HG03139 (cell line): Measurements from ENCODE around the gene HOXA5.

Experiments
- ATAC-seq: cut with Tn5 transposase; IDR thresholded peaks from one replicate; pipeline ENCODE4 v1.9.1; 2021; ENCODE audit not compliant: unreplicated experiment

The HOXA5 gene

DNA sequence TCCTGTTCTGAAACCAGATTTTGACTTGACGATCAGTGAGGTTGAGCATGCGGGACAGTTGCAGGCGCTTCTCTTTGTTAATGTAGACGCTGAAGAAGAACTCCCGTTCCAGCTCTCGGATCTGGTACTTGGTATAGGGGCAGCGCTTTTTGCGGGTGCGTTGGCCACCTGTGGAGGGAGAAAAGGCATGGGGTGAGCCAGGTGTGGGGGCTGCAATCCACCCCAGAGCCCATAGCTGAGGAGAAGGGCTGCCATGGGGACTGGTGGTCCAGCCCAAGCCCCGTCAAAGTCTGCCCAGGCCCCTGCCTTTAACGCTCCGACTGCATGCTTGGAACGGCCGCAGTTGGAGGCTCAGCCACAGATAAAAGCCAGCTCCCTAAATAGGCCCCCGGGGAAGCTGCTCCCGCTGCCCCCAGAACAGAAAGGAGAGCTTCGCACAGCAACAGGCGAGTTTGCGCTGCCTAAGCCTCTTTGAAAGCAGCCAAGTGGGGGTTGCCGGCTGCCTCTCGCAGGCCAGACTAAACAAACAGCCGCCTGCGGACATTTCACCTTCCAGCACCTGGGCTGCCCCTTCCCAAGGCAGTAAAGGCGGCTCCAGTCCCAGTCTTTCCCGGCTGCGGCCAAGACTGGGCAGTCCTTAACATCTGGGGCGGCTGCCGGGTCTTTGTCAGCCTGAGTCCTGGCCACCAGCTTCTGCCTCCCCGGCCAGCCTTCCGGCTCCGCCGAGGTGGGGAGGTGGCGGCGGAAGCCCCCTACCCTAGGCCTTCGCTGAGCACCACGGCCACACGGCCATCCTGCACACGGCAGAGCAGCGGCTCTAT lies 39.6 kb upstream of the HOXA5 start:
- ATAC-seq, result no peak

DNA sequence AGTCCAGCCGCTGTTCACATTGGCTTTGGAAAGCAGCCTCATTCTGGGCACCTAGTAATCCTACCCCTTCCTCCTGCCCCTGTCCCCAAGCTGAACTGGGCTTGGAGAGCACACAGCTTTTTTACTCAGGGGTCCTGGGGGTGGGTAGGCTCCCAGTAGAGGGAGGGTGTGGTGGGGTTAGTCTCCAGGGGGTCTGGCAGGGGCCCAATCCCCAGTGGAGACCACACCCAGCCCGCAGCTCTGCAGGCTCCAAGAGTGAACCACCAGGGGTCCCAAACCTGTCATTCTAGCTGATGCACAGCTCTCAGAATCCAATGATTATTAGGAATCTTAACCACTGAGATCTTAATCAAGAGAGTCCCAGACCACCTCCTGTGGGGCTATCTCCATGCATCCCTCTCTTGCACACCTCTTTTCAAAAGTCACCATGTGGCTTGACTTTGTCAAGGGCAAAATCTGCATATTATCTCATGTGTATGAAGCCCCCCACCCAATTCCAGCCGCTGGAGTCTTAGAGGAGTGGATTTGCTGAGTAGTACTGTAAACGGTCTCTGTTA lies 38.9 kb upstream of the HOXA5 start:
- ATAC-seq, result no peak

DNA sequence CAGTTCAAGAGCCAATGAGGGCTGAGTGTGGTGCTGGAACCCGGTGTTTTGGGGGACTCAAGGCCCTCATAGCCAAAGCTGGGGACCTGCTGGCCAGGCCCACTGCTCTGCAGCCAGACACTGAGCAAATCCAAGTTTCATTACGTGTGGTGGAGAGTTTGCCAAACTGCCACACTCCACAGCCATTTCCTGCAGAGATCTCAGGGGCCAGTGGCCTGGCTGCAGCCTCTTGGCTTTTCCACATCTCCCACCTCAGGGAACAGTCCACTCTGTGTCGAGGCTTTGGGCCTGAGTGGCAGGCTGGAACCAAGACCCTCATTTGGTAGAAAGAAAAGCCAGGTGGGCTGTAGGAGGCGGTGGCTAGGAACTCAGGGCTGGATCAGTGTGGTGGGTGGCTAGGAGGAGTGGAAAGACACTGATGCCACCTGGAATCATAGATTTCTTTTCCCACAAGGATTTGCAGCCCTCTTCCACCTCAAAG lies 38.4 kb upstream of the HOXA5 start:
- ATAC-seq, result no peak

DNA sequence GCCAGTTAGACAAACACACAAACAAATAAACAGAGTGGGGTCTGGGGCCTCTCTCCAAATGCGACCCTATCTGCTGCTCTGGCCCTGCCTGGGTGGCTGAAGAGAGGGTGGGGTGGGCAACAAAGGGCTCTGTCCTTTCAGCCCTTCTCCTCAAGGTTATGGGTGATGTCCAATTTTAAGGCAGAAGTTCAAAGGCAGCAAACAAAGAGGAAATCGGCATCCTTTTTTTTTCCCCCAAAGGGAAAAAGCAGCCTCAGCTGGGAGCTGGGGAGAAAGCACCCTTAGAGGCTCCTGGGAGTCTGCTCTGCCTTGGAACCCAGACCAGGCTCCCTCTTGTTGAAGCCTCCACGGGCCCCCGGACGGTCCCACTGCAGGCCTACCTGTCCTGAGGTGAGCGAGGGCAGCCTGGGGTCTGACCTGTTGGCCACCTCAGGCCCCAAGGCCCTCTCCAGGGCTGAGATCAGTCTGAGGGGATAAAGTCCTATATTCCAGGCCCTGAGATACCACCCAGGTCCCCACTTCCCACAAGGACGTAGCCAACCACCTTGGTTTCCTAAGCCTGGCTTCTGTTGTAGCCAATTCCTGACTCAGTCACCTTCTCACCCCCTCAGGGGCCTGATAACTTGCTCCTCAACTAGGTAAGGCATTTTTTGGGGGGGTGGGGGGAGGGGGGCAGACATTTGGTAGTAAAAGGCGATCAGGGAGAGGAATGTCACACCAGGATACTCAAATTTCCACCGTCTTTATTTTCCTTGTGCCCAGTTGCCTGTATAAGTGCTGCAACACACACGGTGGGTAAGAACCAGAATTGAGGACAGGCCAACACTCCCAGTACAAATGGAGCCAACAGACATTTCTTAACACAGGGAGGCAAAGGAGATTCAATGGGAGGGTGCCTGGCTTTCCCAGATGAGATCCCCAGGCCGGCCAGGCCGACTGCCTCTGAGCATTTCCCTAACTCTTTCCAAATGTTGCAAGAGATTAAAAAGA lies 37.2 kb upstream of the HOXA5 start:
- no peak for ATAC-seq

DNA sequence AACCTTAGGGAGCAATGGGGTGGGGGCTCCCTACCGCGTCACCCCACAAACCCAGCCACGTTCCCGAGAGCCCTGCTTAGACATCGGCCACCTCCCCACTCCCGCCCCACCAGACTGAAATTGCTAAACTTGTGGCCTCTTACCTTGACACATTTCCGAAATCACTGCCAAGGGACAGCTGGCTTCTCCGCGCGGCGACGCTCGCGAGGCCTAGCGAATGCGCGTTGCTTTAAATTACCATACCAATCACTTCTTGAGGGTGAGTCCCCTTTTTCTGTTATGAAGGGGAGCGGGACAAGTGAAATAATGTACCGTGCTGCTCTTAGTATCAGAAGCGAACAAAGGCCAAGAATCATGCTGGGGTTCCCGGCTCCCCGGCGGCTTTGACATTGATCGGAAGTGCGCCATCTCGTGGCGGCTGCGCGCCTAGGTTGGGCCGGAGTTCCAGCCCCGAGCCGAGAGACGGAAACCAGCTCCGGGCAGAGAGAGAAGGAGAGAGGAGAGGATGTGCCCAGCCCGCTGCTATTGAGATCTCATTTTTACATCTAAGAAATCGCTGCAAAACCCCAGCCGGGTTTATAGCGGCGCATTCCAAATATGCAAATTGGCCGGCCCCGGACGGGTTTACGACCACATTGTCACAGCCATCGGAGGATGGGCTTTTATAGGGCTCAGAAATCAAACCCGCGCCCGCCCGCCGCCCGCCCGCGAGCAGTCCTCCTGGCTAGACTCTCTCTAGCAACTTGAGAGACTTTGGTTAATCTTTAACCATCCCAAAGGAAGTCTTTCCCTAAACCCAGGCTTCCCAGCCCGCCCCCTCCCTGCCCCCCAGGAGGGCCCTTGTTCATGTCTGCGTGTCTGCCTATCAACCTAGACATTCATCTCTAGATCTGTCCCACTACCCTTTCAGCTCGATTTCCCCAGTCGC lies 36.3 kb upstream of the HOXA5 start:
- ATAC-seq, result no peak

DNA sequence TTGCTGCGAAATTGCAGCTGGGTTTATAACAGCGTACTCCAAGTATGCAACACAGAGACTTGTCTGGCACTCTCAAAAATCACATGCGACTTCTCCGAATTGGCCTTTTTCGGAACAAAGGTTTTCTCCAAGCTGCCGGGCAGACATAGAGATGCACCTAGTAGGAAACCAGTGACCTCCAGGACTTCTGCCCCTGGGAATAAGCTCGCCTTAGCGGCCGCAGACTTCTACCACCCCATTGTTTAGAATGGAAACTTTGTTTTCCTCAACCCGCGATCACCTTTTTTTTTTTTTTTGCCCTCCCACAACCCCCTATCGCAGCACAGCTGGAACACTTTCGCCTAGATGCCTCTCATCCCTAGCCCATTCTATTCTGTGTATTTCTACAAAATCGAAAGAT lies 35.5 kb upstream of the HOXA5 start:
- no peak for ATAC-seq

DNA sequence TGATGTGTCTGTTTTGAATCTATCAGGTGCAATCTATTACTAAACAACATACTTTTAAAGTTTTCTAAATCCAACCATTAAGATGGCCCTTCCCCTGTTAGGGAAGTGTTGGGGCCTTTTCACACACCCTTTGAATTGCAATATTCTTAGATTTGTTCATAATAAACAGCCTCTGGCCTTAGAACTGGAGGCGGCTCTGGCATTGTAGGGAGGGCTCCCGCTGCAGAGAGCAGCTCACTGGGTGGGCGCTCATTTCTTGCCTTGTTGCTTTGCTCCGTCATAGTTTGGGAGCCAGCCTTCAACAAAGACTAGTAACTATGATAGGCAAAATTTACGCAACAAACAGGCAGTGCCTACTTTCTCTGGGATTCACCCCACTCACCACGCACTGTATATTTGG lies 34.9 kb upstream of the HOXA5 start:
- no peak for ATAC-seq

DNA sequence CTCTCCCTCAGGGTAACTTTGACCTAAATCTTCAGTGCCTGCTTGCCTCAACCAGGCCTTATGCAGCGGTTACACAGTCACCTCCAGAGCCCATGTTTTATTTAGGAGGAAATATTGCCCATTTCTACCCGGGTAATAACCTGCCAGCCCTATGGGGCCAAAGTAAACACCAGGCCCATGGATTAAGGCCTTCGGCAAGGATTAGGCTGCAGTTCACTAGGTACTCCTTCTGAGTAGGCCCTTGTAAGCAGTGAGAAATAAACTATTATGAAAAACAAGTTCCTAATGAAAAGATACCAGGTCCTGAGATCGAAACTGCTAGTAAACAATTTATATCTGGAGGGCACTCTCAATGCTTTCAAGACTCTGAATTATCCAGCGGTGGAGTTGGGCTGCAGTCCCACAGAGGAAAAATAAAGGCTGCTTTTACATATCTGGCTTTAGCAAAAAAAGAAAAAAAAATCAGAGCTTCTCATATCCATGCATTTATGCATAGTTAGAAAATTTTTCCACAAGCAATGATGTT lies 34.4 kb upstream of the HOXA5 start:
- no peak for ATAC-seq

DNA sequence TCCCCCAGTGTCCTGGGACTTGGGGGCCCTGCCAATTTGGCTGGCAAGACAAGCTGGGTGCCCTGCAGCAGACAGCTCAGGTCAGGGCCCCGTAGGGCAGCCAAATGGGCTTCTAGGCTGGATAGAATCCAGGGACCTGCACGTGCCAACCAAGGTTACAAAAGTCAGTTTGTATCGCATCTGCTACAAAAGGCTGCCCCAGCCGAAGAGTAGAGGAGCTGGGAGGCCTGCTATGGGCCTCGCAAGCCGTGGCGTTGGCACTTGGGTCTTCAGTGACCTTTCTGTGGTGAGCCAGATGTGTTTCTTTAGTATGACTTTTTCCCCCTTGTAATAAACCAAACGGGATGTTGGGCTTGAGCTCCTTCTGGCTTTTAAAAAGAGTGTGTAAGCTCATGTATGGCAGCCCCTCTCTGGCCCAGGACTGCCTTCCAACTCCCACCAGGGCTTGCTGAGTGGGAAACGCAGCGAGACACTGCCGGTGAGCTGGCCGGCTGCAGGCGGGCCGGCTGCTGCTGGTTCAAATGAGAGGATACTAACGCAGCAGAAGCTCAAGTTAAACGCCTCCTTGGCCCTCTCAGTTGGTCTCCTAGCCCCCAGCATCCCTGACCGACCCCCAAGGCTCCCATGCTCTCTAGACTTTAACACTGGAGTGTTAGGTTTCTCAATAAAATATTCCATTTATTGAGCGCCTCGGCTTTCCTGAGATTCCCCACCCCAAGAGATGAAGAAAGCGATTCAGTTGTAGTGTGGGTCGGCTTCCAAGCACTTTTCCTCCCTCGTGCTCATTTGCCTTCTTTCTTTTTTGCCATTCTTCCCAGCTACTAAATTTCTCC lies 33.7 kb upstream of the HOXA5 start:
- ATAC-seq, result no peak

DNA sequence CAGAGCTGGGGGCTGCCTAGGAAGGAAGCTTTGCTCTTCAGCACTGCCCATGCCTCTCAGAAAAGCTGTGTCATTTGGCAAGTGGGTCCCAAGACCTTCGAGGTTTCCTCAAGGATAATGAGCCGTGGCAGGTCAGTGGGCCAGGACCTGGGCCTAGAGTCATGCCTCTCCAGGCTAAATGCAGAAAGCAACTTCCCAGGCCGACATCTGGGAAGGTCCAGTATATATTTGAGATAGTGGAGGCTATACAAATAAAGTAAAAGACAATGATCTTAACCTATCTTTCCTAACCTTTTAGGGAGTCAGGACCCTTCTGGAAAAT lies 33.0 kb upstream of the HOXA5 start:
- ATAC-seq, result no peak

DNA sequence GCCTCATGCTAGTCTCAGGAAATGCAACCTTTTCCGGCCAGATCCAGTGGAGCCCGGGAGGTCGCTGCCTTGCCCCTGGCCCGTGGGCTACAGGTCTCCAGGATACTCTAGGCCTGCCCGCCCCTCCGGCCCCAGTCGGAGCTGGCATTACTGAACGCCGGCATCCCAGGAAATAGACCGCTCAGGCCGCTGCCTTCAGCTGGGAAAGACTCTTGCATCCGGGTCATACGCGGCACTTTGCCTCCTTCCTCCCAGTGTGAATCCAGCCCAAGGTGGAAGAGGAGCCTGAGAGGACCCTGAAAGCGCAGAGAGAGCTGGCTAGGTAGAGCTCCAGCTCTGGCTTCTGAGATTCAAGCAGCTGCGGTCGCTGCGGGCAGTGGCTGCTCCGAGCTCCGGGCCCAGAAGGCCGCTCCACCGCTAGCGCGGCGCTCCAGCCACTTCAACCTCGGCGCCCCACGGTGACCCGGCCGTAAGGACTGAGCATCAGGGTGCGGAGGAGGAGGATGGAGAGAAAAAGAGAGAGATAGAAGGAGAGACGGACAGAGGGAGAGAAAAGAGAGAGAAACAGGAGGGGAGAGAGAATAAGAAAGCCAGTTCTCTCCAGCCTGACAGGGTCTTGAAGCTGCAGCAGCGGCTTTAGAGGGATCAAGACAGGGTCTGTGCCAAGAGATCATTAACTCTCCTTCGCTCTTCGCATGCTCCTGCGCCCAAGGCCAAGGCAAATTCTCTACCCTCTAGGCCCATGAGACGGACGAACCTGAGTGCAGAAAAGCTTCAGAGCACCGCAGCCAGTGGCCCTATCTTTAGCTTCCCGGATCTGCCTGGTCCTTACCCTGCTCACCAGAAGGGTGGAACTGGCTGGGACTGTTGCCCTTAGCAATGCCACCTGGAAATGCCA lies 32.4 kb upstream of the HOXA5 start:
- no peak for ATAC-seq

DNA sequence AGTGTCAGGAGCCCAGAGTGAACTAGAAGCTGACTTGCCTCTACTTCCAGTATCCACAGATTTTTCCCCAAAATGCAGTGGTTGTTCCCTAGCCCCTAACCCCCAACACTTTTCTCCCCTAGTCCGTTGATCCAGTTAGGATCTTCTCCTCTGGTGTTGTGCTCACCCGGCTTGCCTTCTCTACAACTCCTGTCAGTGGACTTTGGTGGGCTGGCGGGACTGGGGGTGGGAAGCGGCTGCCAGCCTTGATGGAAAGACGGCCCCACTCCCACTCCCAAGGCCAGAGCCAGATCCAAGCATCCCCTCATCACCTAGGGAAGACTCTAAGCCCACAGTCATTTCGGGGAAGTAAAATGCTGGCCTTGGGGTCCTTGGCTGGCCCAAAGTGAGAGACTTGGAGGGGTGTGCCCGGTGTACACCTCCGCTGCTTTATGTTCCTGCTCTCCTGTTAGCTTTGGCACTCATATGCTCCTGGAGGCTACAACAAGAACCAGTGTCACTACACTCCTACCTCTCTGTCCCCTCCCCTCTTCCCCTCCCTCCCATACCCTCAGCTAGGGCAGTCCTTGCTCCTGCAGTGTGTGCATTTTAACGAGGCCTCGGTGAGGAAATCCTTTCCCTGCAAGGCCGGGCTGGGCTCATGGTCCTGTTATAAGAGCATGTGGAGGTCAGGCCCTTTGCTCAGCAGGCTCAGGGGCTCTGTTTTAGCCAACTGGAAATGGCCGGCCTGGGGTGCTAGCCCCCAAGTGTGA lies 31.6 kb upstream of the HOXA5 start:
- ATAC-seq, result no peak

DNA sequence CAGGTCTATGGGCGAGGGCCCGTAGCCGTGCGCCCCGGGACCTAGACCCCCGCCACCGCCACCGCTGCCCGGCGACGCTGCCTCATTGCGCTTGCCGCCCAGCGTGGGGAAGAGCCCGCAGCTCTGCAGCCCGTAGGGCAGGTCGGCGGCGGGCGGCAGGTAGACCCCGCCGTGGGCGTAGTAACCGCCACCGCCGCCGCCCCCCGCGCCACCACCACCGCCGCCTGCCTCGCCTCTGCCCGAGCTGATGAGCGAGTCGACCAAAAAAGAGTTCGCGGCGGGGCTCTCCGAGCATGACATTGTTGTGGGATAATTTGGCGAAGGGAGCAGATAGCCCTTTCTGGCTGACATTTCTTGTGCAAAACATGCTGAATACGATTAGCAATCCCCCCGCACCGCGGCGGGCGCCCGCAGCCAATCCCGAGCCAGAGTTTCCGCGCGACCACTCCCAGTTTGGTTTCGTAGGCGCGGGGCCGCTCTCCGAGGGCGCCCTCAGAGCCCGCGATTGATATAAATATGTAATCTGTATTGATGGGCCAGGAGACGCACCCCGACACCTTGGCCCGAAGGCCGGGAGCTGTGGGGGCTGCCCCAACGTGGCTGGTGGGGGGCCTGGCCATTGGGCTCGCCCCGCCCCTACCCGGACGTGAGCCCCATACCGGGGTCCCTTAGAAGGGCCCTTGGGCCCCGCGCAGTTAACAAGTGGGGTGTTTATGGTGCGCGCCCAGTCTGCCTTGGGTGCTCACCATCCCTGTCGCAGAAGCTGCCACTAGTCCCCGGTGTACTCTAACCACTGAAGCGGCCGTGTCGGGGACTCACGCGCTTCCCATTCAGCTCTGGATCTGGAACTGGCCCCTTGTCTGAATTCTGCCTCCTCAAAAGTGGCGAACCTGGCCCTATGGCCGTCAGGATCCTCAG lies 30.7 kb upstream of the HOXA5 start, which contains the start of gene HOXA10:
HOXA10 (minus strand) TSS at position 365 of the 918 bp plus-strand sequence; CDS start at position 351, 14 bp downstream.
- no peak for ATAC-seq

DNA sequence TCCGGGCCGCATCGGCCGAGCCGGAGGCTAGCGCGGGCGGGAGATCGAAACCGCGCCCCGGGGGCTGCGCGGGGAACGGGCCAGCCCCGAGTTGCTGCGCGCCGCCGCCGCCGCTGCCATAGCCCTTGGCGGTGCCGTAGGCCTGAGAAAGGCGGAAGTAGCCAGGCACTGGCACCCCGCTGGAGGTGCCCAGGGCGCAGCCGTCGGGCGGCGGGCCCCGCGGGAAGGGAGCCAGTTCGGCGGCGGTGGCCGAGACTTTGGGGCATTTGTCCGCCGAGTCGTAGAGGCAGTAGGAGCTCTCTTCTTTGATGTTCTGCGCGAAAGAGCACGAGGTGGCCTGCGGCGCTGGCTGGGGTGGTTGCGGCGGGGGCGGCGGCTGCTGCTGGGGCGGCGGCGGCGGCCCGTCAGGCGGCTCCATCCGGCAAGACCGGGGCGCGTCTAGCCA lies 30.1 kb upstream of the HOXA5 start:
- ATAC-seq, result no peak

DNA sequence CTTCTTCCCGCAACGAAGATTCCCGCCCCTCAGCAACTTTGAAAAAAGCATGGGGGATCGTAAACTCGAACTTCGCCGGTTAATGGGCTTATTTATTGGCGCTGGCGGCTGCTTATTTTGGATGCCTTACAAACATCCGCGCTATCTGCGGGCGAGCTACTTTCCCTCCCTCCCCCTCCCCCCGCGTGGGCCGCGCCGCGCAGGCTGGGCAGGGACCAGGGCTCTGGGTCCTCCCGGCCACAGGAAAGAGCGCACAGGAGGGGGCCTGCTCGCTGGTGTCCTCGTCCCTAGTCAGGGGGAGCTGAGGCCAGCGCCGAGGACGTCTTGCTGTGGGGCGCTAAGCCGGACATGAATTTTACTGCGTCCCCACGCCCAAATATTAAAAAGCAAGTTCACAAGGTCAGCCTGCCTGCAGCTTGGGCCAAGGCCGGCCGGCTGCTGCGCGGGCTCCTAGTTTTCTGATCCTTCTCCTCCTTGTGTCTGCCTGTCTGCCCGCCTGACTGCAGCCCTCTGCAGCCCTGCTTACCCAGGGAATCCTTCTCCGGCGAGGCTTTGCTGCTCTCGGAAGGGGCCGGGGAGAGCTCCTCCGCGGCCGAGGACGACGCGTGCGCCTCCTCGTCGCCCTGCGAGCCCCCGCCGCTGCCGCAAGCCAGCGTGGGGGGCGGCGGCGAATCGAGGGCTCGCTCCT lies 29.5 kb upstream of the HOXA5 start:
- no peak for ATAC-seq

DNA sequence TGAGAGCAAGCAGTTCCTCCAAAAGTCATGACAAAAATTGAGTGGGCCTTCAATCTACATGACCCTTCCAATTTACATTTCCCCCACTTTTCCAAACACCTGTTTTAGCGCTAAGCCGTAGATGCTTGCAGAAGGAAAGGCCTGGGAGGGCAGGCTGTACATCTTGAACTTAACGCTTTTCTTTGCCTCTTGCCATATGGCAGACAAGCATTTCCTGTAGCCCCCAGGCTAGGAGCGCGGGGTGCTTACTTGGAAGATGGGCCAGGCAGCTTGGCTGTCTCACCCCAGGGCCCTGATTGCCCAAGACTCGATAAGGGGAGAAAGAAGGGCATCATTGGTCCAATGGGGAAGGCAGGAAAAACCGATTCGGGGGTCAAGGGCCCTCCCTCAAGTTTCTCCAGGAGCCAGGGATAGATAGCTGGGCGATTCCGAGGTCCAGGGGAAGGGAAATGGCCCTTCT lies 28.9 kb upstream of the HOXA5 start:
- no peak for ATAC-seq
